PC-9 (cell line): ENCODE data around the gene CFAP99.

Experiments used
- CTCF ChIP-seq: fragments of 200-600 bp; sonication (generic); conservative IDR thresholded peaks from 2 replicates; pipeline ENCODE4 v1.6.1; 2017; ENCODE audit warnings: mixed run types, antibody characterized with exemption, mild to moderate bottlenecking, moderate library complexity
- EZH2 ChIP-seq: fragments of 200-600 bp; sonication (generic); IDR thresholded peaks from 2 replicates; pipeline ENCODE4 v1.8.0; 2017; ENCODE audit warnings: antibody characterized with exemption, low read depth

- no peak for TF ChIP-seq CTCF
- TF ChIP-seq EZH2, result no peak
These were observed 4.3 kb downstream of the CFAP99 start for GRCh38 chr4:2423066-2423465.
